GM12878 (cell line): ENCODE data around the gene CTNNBL1. TPM values are rescaled to one million over a fixed set of nuclear protein-coding genes. Genes with fewer than 3 reads are reported as not detected.

Source experiments
- ATAC-seq: fragments of 200-7000 bp; cut with Tn5 transposase; 3 replicates; pipeline ENCODE4 v1.9.1; 2020; ENCODE audit warnings: mild to moderate bottlenecking, moderate library complexity
- BruUV-seq: library from RNA; stranded (reverse); fragments of 400-500 nt; replicated peaks from 2 replicates; lab custom pipeline; 2021; lab: Mats Ljungman, UMichigan
- CTCF ChIA-PET: fragments of 300-600 bp; sonication (Branson Sonifier 250); formaldehyde crosslinking; extraction: SDS; loops from one replicate; lab custom pipeline; 2021; ENCODE audit warnings: inconsistent platforms; lab: Yijun Ruan, JAX
- POLR2A ChIA-PET: fragments of 350-600 bp; formaldehyde crosslinking; extraction: SDS; loops from one replicate; lab custom pipeline; 2021; ENCODE audit warnings: inconsistent platforms; lab: Charles Lee
- RAD21 ChIA-PET: fragments of 300-600 bp; sonication (Branson Sonifier 250); formaldehyde crosslinking; loops from one replicate; lab custom pipeline; 2023; ENCODE audit warnings: antibody characterized with exemption; ENCODE audit not compliant: unreplicated experiment; lab: Charles Lee
- SMC1A ChIA-PET: fragments of 300-600 bp; sonication (Branson Sonifier 250); formaldehyde crosslinking; loops from one replicate; lab custom pipeline; 2023; ENCODE audit not compliant: unreplicated experiment, uncharacterized antibody; lab: Charles Lee
- DNase-seq: peaks from one replicate; pipeline ENCODE4 v3.0.0-alpha.2; 2011; ENCODE audit warnings: low read depth, low spot score
- FAIRE-seq: peaks from 3 replicates; lab custom pipeline; 2011; peaks lifted over from hg19 to GRCh38; lab: Jason Lieb, UNC
- H2AFZ ChIP-seq: 2 replicates; pipeline ENCODE4 v1.6.0; 2011; ENCODE audit warnings: low read depth, low read length, control low read depth; ENCODE audit not compliant: control insufficient read depth
- H3K27ac ChIP-seq: 2 replicates; pipeline ENCODE4 v1.5.1; 2011; ENCODE audit warnings: control low read depth; ENCODE audit not compliant: control insufficient read depth, insufficient read depth
- H3K27me3 ChIP-seq, 2 experiments: replicated peaks in 1 of 2; 2 replicates each; pipeline versions ENCODE4 v1.6.0 to v1.6.1; 2011; ENCODE audit warnings: low read length in 1 of 2; ENCODE audit not compliant: control insufficient read depth in 2 of 2, insufficient read depth in 2 of 2
- H3K36me3 ChIP-seq, 2 experiments: 2 replicates each; pipeline ENCODE4 v1.5.1; 2011; ENCODE audit warnings: low read length in 1 of 2; ENCODE audit not compliant: control insufficient read depth in 2 of 2, insufficient read depth in 2 of 2
- H3K4me1 ChIP-seq: 2 replicates; pipeline ENCODE4 v1.6.1; 2011; ENCODE audit warnings: mild to moderate bottlenecking, low read length, moderate library complexity, mixed read lengths; ENCODE audit not compliant: control insufficient read depth, insufficient read depth
- H3K4me2 ChIP-seq: 2 replicates; pipeline ENCODE4 v1.6.0; 2011; ENCODE audit warnings: control low read depth; ENCODE audit not compliant: control insufficient read depth, insufficient read depth
- H3K4me3 ChIP-seq: fragments of 200-600 bp; sonication (generic); 2 replicates; pipeline ENCODE4 v1.5.1; 2016
- H3K79me2 ChIP-seq: 2 replicates; pipeline ENCODE4 v1.6.0; 2011; ENCODE audit warnings: low read length; ENCODE audit not compliant: control insufficient read depth, insufficient read depth
- H3K9ac ChIP-seq: 2 replicates; pipeline ENCODE4 v1.8.0; 2011; ENCODE audit warnings: low read length, control low read depth, mixed read lengths; ENCODE audit not compliant: control insufficient read depth, insufficient read depth
- H3K9me3 ChIP-seq: replicated peaks from 3 replicates; pipeline ENCODE4 v1.5.1; 2011; ENCODE audit warnings: mild to moderate bottlenecking, low read length; ENCODE audit not compliant: control insufficient read depth, insufficient read depth
- H4K20me1 ChIP-seq: 2 replicates; pipeline ENCODE4 v1.6.0; 2011; ENCODE audit not compliant: control insufficient read depth, insufficient read depth
- HCFC1 ChIP-seq: fragments of 150-350 bp; IDR thresholded peaks from 2 replicates; pipeline ENCODE4 v1.6.1; 2014; ENCODE audit warnings: low read length
- MTA2 ChIP-seq: fragments of 450-650 bp; IDR thresholded peaks from 2 replicates; pipeline ENCODE4 v1.6.1; 2016; ENCODE audit warnings: low read depth, mild to moderate bottlenecking, moderate library complexity
- NBN ChIP-seq: fragments of 450-650 bp; IDR thresholded peaks from 2 replicates; pipeline ENCODE4 v1.6.1; 2016
- WGBS: methylation state at CpG from one replicate; pipeline ENCODE4 v1.1.6; 2016; ENCODE audit warnings: low lambda C conversion rate; ENCODE audit not compliant: insufficient replicate concordance, insufficient coverage; ENCODE audit errors: missing lambda C conversion rate; 5-methylcytosine and 5-hydroxymethylcytosine counted together
- in situ Hi-C: fragments of 300-500 bp; cut with MboI; formaldehyde crosslinking; loops from 9 replicates; pipeline ENCODE4 v1.14.3; 2018; ENCODE audit warnings: mixed read lengths
- intact Hi-C: fragments of 100-400 bp; cut with micrococcal nuclease; formaldehyde crosslinking; loops from one replicate; pipeline ENCODE4 v1.14.2; 2022; ENCODE audit not compliant: unreplicated experiment
- polyA plus RNA-seq, 11 experiments: library from polyadenylated mRNA; depleted of rRNA in 4 of 11; unstranded in 6 of 11; stranded (reverse) in 5 of 11; fragments of >200 nt; fragmentation: Nextera tagmentation in 4 of 11; fragmentation: Illumina TruSeq in 1 of 11; extraction: Ambion mirVana in 4 of 11; extraction: Trizol in 1 of 11; gene quantifications; 1 replicate in 1 of 11; 2 replicates in 10 of 11; pipeline versions ENCODE4 v1.2.1 to v1.2.3, GENCODE V29; 2011 to 2016; ENCODE audit warnings: inconsistent platforms in 2 of 11, missing spikeins in 2 of 11, low read depth in 1 of 11
- total RNA-seq, 4 experiments: library from RNA; depleted of rRNA in 3 of 4; stranded (reverse); fragments of >200 nt in 3 of 4; fragmentation: Illumina TruSeq in 1 of 4; extraction: Trizol in 1 of 4; gene quantifications; 2 replicates each; pipeline versions ENCODE4 v1.2.1 to v1.2.3, GENCODE V29; 2013 to 2021
- TF ChIP-seq, protein P1 (sequence below): fragments of 450-650 bp; IDR thresholded peaks from 2 replicates; pipeline ENCODE4 v1.6.1; 2017; ENCODE audit warnings: borderline replicate concordance

CTNNBL1 gene
- total and polyA plus RNA-seq, 10 of the 15 experiments (the other 5 are each of a cell fraction or from before 2014, with no cell fraction given), result 43.1 to 102 (median 67.8) TPM

DNA sequence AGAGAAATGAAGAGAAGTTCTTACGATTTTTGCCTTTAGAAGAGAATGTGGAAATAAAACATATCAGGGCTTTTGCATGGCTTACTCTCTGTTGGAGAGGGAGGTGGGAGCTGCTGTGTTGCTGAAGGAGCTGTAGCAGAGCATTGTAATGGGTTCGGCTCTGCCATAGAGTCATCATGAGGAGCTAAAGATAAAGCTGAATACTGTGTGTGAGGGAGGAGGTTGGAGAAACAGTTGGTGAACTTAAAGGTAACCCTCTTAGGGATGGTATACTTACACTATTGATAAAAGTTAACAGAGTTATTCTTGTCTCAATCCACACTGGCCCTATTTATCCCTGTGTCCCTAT is 34.8 kb downstream of the CTNNBL1 start (continued):
- TF ChIP-seq, protein P1, sequence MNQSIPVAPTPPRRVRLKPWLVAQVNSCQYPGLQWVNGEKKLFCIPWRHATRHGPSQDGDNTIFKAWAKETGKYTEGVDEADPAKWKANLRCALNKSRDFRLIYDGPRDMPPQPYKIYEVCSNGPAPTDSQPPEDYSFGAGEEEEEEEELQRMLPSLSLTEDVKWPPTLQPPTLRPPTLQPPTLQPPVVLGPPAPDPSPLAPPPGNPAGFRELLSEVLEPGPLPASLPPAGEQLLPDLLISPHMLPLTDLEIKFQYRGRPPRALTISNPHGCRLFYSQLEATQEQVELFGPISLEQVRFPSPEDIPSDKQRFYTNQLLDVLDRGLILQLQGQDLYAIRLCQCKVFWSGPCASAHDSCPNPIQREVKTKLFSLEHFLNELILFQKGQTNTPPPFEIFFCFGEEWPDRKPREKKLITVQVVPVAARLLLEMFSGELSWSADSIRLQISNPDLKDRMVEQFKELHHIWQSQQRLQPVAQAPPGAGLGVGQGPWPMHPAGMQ, result no peak
- TF ChIP-seq HCFC1 (no peak), NBN (no peak)

GRCh38 chr20:37729452-37729851 is 35.6 kb downstream of the CTNNBL1 start:
- Histone ChIP-seq H3K9ac (no peak overlapping the region), H2AFZ (no peak overlapping the region), H3K4me3 (no peak overlapping the region), H3K4me2 (no peak overlapping the region), H3K79me2 (peaks cover 2% of the 10 kb centered on the region; the same call in 1 of the 2 replicates), H4K20me1 (no peaks in the 10 kb centered on the region), H3K27ac (no peak overlapping the region), H3K4me1 (no peaks in the 10 kb centered on the region), H3K36me3 (peaks cover 0 to 8% of the 10 kb centered on the region in 2 experiments; a peak in 3 of 4 replicates), H3K9me3 (no peaks in the 10 kb centered on the region), H3K27me3 (no peaks in the 10 kb centered on the region)
- TF ChIP-seq MTA2, result no peak
- BruUV-seq, result no TSS peak
- no peak for FAIRE-seq
- no peak for ATAC-seq
- RAD21 ChIA-PET, result interaction anchor here (0.7 kb wide), 1 partner anchor 33 kb away, joined by 4 read pairs; no protein-coding TSS in a partner anchor
- CTCF ChIA-PET, result interaction anchor here (1.2 to 1.4 kb wide), 2 partner anchors 14 to 20 kb away, joined by 3 to 4 read pairs; no protein-coding TSS in a partner anchor
- in situ Hi-C loops (no loop called here), intact Hi-C loops (no loop called here)
- DNase-seq, result no peak
- 97% methylated on average over 4 of the region's 4 CpGs for WGBS
- POLR2A ChIA-PET, result no interaction called here
- SMC1A ChIA-PET, result interaction anchor here (1.5 kb wide), 1 partner anchor 93 kb away, joined by 3 read pairs; no protein-coding TSS in a partner anchor
